Lower lobe of right lung (tissue), 2 donors: ENCODE measurements around the gene RNLS. TPM values are rescaled to one million over a fixed set of nuclear protein-coding genes. Genes with fewer than 3 reads are reported as not detected.

ENCODE experiments used
- ATAC-seq, 2 donors: fragments of 200-7000 bp; cut with Tn5 transposase; one replicate each; pipeline ENCODE4 v1.9.1; 2020 to 2022; ENCODE audit warnings: mild to moderate bottlenecking in 2 of 2, moderate library complexity in 2 of 2
- DNase-seq: peaks from one replicate; pipeline ENCODE4 v3.0.0-alpha.2; 2020
- H3K27ac ChIP-seq: fragments of 200-600 bp; one replicate; pipeline ENCODE4 v1.8.0; 2022
- H3K27me3 ChIP-seq: fragments of 200-600 bp; one replicate; pipeline ENCODE4 v1.8.0; 2022; ENCODE audit warnings: low read depth
- H3K36me3 ChIP-seq: fragments of 200-600 bp; one replicate; pipeline ENCODE4 v1.8.0; 2022; ENCODE audit warnings: mild to moderate bottlenecking
- H3K4me1 ChIP-seq: fragments of 200-600 bp; one replicate; pipeline ENCODE4 v1.8.0; 2022
- H3K4me3 ChIP-seq: fragments of 200-600 bp; one replicate; pipeline ENCODE4 v1.8.0; 2022; ENCODE audit warnings: mild to moderate bottlenecking
- H3K9me3 ChIP-seq: fragments of 200-600 bp; one replicate; pipeline ENCODE4 v1.8.0; 2022
- intact Hi-C: fragments of 100-400 bp; cut with DNase I; formaldehyde crosslinking; loops from one replicate; pipeline ENCODE4 v1.11.0; 2022
- total RNA-seq: library from RNA; stranded (reverse); fragmentation: NEBNext Ultra II Directional; extraction: Animal tissue kit (Norgen Biotek cat#: 25700); gene quantifications from one replicate; pipeline ENCODE4 v1.2.1, GENCODE V29; 2021
- TF ChIP-seq, protein P1 (sequence below): fragments of 200-600 bp; IDR thresholded peaks from one replicate; pipeline ENCODE4 v1.8.0; 2022; ENCODE audit warnings: antibody characterized with exemption, mild to moderate bottlenecking
- donor health status: DM: no; HTN: yes; CAD: no; lungs with severe emphysema.

RNLS gene
- total RNA-seq, 1 donor from 2014 or later, result 9.6 TPM

GRCh38 chr10:88417387-88418030 is 165.6 kb downstream of the RNLS start:
- Histone ChIP-seq H3K4me3 (no peak overlapping the region), H3K27ac (no peak overlapping the region), H3K4me1 (no peaks in the 10 kb centered on the region), H3K9me3 (no peaks in the 10 kb centered on the region), H3K36me3 (no peaks in the 10 kb centered on the region), H3K27me3 (no peaks in the 10 kb centered on the region)
- no peak for ATAC-seq
- no peak for DNase-seq
- intact Hi-C loops, result no loop called here
- TF ChIP-seq, protein P1, sequence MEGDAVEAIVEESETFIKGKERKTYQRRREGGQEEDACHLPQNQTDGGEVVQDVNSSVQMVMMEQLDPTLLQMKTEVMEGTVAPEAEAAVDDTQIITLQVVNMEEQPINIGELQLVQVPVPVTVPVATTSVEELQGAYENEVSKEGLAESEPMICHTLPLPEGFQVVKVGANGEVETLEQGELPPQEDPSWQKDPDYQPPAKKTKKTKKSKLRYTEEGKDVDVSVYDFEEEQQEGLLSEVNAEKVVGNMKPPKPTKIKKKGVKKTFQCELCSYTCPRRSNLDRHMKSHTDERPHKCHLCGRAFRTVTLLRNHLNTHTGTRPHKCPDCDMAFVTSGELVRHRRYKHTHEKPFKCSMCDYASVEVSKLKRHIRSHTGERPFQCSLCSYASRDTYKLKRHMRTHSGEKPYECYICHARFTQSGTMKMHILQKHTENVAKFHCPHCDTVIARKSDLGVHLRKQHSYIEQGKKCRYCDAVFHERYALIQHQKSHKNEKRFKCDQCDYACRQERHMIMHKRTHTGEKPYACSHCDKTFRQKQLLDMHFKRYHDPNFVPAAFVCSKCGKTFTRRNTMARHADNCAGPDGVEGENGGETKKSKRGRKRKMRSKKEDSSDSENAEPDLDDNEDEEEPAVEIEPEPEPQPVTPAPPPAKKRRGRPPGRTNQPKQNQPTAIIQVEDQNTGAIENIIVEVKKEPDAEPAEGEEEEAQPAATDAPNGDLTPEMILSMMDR, result no peak

DNA sequence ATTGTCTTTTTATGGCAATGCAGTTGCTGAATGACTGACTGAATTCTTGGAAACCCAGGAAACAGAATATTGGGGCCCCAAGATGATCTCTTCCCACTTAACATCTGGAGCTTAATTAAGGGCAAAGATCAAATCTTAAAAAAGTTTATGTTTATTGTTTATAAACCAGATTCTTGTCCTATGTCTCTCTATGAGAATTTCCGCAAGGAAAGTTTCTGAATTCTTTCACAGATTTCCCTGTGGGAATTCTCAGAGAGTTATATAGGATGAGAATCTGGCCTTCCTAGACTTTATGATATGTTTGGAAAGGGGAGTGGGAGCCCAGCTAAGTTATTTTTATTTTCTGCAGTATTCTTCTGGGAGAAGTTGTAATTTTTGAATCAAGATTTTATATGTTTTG is 166.3 kb downstream of the RNLS start:
- intact Hi-C loops, result no loop called here
- DNase-seq (no peak), ATAC-seq (no peak)
- TF ChIP-seq, protein P1, result no peak
- Histone ChIP-seq H3K9me3 (no peaks in the 10 kb centered on the region), H3K27me3 (no peaks in the 10 kb centered on the region), H3K4me1 (no peaks in the 10 kb centered on the region), H3K4me3 (no peak overlapping the region), H3K36me3 (no peaks in the 10 kb centered on the region), H3K27ac (no peak overlapping the region)

- TF ChIP-seq, protein P1, result no peak
- intact Hi-C loops, result no loop called here
- DNase-seq (no peak), ATAC-seq (no peak)
- H3K36me3 ChIP-seq, result no peaks in the 10 kb centered on the region
- H3K27me3 ChIP-seq, result no peaks in the 10 kb centered on the region
- no peak overlapping the region for H3K27ac ChIP-seq
- no peaks in the 10 kb centered on the region for H3K4me1 ChIP-seq
- no peak overlapping the region for H3K4me3 ChIP-seq
- H3K9me3 ChIP-seq, result no peaks in the 10 kb centered on the region
Observed at GRCh38 chr10:88415533-88416130, 167.5 kb downstream of the RNLS start.

GRCh38 chr10:88413412-88413811 is 169.7 kb downstream of the RNLS start:
- Histone ChIP-seq H3K36me3 (no peaks in the 10 kb centered on the region), H3K27ac (no peak overlapping the region), H3K9me3 (no peaks in the 10 kb centered on the region), H3K4me1 (no peaks in the 10 kb centered on the region), H3K27me3 (no peaks in the 10 kb centered on the region), H3K4me3 (no peak overlapping the region)
- DNase-seq (no peak), ATAC-seq (no peak)
- intact Hi-C loops, result no loop called here
- TF ChIP-seq, protein P1, result no peak

- H3K36me3 ChIP-seq, result no peaks in the 10 kb centered on the region
- no peak for DNase-seq
- H3K4me3 ChIP-seq, result no peak overlapping the region
- TF ChIP-seq, protein P1, result no peak
- no peaks in the 10 kb centered on the region for H3K4me1 ChIP-seq
- H3K27ac ChIP-seq, result no peak overlapping the region
- intact Hi-C loops, result no loop called here
- H3K9me3 ChIP-seq, result no peaks in the 10 kb centered on the region
- no peak for ATAC-seq
- no peaks in the 10 kb centered on the region for H3K27me3 ChIP-seq
Observed at GRCh38 chr10:88411772-88412349, 171.3 kb downstream of the RNLS start.
